NCI-H1092 treated with DMSO at 0.1 percent for 48 hours (cell line): ENCODE data around the gene SLC45A3.
A peak's percentile ranks its signal among the peaks of the same experiment; 100 is the strongest.

Experiments
- DNase-seq: peaks from one replicate; lab custom pipeline; 2025; lab: John Stamatoyannopoulos, UW

SLC45A3 gene

GRCh38 chr1:205700865-205701401 lies 20.6 kb upstream of the SLC45A3 start:
- peak; percentile 61 for DNase-seq

GRCh38 chr1:205699416-205699815 lies 19.1 kb upstream of the SLC45A3 start:
- no peak for DNase-seq

GRCh38 chr1:205698921-205699320 lies 18.6 kb upstream of the SLC45A3 start:
- no peak for DNase-seq

GRCh38 chr1:205693421-205693991 lies 13.2 kb upstream of the SLC45A3 start:
- DNase-seq: no peak

- no peak for DNase-seq
Observed at GRCh38 chr1:205692423-205692822, 12.1 kb upstream of the SLC45A3 start.

GRCh38 chr1:205690122-205690756 lies 9.9 kb upstream of the SLC45A3 start:
- no peak for DNase-seq

GRCh38 chr1:205689479-205689878 lies 9.2 kb upstream of the SLC45A3 start:
- no peak for DNase-seq

GRCh38 chr1:205688171-205689080 lies 8.1 kb upstream of the SLC45A3 start:
- no peak for DNase-seq

- no peak for DNase-seq
Observed at GRCh38 chr1:205687242-205687641, 6.9 kb upstream of the SLC45A3 start.

- no peak for DNase-seq
Observed at GRCh38 chr1:205681364-205681763, 1.1 kb upstream of the SLC45A3 start.

GRCh38 chr1:205678286-205679111 lies 1.8 kb downstream of the SLC45A3 start:
- DNase-seq: no peak

- DNase-seq: no peak
Observed at GRCh38 chr1:205677167-205677566, 3.1 kb downstream of the SLC45A3 start.

GRCh38 chr1:205676597-205676996 lies 3.7 kb downstream of the SLC45A3 start:
- DNase-seq: no peak

GRCh38 chr1:205676002-205676401 lies 4.3 kb downstream of the SLC45A3 start:
- DNase-seq: no peak

- no peak for DNase-seq
Observed at GRCh38 chr1:205675247-205675646, 5.1 kb downstream of the SLC45A3 start.

- no peak for DNase-seq
Observed at GRCh38 chr1:205672970-205673369, 7.3 kb downstream of the SLC45A3 start.

- DNase-seq: no peak
Observed at GRCh38 chr1:205672395-205672889, 7.9 kb downstream of the SLC45A3 start.

GRCh38 chr1:205670611-205671430 lies 9.5 kb downstream of the SLC45A3 start:
- DNase-seq: peak; percentile 19

- no peak for DNase-seq
Observed at GRCh38 chr1:205670150-205670446, 10.2 kb downstream of the SLC45A3 start.

- no peak for DNase-seq
Observed at GRCh38 chr1:205669341-205670149, 10.8 kb downstream of the SLC45A3 start.
